HEK293 (cell line): ENCODE measurements around the gene ACAP3.
A peak's percentile ranks its signal among the peaks of the same experiment; 100 is the strongest.

ENCODE experiments used
- CTCF ChIA-PET: fragments of 350-600 bp; formaldehyde crosslinking; extraction: SDS; loops from one replicate; lab custom pipeline; 2021; ENCODE audit warnings: antibody characterized with exemption; lab: Yijun Ruan, JAX
- POLR2A ChIA-PET: fragments of 300-600 bp; formaldehyde crosslinking; extraction: SDS; loops from one replicate; lab custom pipeline; 2020; ENCODE audit warnings: antibody characterized with exemption, inconsistent platforms; lab: Yijun Ruan, JAX
- H3K27ac ChIP-seq: fragments of 200-500 bp; sonication (Bioruptor generic); 2 replicates; pipeline ENCODE4 v1.5.1; 2014; ENCODE audit warnings: low read depth, low read length, control low read depth, inconsistent platforms; ENCODE audit errors: extremely low read depth
- H3K36me3 ChIP-seq, 2 experiments: fragments of 200-500 bp in 1 of 2; sonication (Bioruptor generic) in 1 of 2; 1 replicate in 1 of 2; 2 replicates in 1 of 2; pipeline ENCODE4 v1.5.1; 2014 to 2017; ENCODE audit warnings: inconsistent platforms in 2 of 2, low read length in 2 of 2; ENCODE audit not compliant: control insufficient read depth in 2 of 2, insufficient read depth in 1 of 2
- H3K4me1 ChIP-seq: fragments of 200-500 bp; sonication (Bioruptor generic); 2 replicates; pipeline ENCODE4 v1.5.1; 2014; ENCODE audit warnings: mild to moderate bottlenecking, low read length, inconsistent platforms; ENCODE audit not compliant: control insufficient read depth, insufficient read depth
- H3K4me3 ChIP-seq: 2 replicates; pipeline ENCODE4 v1.5.1; 2011; ENCODE audit warnings: low read depth, mild to moderate bottlenecking, control low read depth, low read length, moderate library complexity
- H3K9me3 ChIP-seq: fragments of 200-500 bp; sonication (Bioruptor generic); 2 replicates; pipeline ENCODE4 v1.5.1; 2014; ENCODE audit warnings: low read depth, low read length, inconsistent platforms; ENCODE audit not compliant: control insufficient read depth, insufficient read depth
- GFI1B ChIP-seq: fragments of 450-650 bp; formaldehyde crosslinking; IDR thresholded peaks from 2 replicates; pipeline ENCODE4 v1.5.1; 2016; ENCODE audit warnings: missing biosample characterization, missing genetic modification characterization
- GLIS2 ChIP-seq: fragments of 450-650 bp; formaldehyde crosslinking; IDR thresholded peaks from 2 replicates; pipeline ENCODE4 v1.5.1; 2016; ENCODE audit warnings: missing biosample characterization, missing genetic modification characterization
- KLF16 ChIP-seq: fragments of 450-650 bp; formaldehyde crosslinking; IDR thresholded peaks from 2 replicates; pipeline ENCODE4 v1.5.1; 2017; ENCODE audit warnings: missing biosample characterization, missing genetic modification characterization
- OSR2 ChIP-seq: fragments of 450-650 bp; formaldehyde crosslinking; IDR thresholded peaks from 2 replicates; pipeline ENCODE4 v1.5.1; 2016; ENCODE audit warnings: missing biosample characterization, missing genetic modification characterization
- YY1 ChIP-seq: fragments of 450-650 bp; formaldehyde crosslinking; IDR thresholded peaks from 2 replicates; pipeline ENCODE4 v1.5.1; 2018; ENCODE audit warnings: missing biosample characterization, missing genetic modification characterization
- ZBTB20 ChIP-seq: fragments of 450-650 bp; formaldehyde crosslinking; IDR thresholded peaks from 2 replicates; pipeline ENCODE4 v1.5.1; 2016; ENCODE audit warnings: missing biosample characterization, missing genetic modification characterization
- ZBTB26 ChIP-seq: fragments of 450-650 bp; formaldehyde crosslinking; optimal IDR thresholded peaks from 2 replicates; pipeline ENCODE3; 2016; ENCODE audit warnings: missing biosample characterization, mild to moderate bottlenecking, missing genetic modification characterization
- ZBTB8A ChIP-seq: fragments of 450-650 bp; formaldehyde crosslinking; IDR thresholded peaks from 2 replicates; pipeline ENCODE4 v1.5.1; 2016; ENCODE audit warnings: missing biosample characterization, missing genetic modification characterization
- ZNF138 ChIP-seq: fragments of 450-650 bp; formaldehyde crosslinking; IDR thresholded peaks from 2 replicates; pipeline ENCODE4 v1.5.1; 2016; ENCODE audit warnings: missing biosample characterization, missing genetic modification characterization, borderline replicate concordance
- ZNF18 ChIP-seq: fragments of 450-650 bp; formaldehyde crosslinking; IDR thresholded peaks from 2 replicates; pipeline ENCODE4 v1.5.1; 2016; ENCODE audit warnings: missing biosample characterization, missing genetic modification characterization
- ZNF266 ChIP-seq: fragments of 450-650 bp; formaldehyde crosslinking; IDR thresholded peaks from 2 replicates; pipeline ENCODE4 v1.5.1; 2016; ENCODE audit warnings: missing biosample characterization, missing genetic modification characterization, low read depth
- ZNF302 ChIP-seq: fragments of 450-650 bp; formaldehyde crosslinking; IDR thresholded peaks from 2 replicates; pipeline ENCODE4 v1.5.1; 2016; ENCODE audit warnings: missing biosample characterization, missing genetic modification characterization, low read depth
- ZNF391 ChIP-seq: fragments of 450-650 bp; formaldehyde crosslinking; IDR thresholded peaks from 2 replicates; pipeline ENCODE4 v1.5.1; 2016; ENCODE audit warnings: low read depth, missing biosample characterization, missing genetic modification characterization, borderline replicate concordance
- ZNF433 ChIP-seq: fragments of 450-650 bp; formaldehyde crosslinking; IDR thresholded peaks from 2 replicates; pipeline ENCODE4 v1.5.1; 2016; ENCODE audit warnings: missing biosample characterization, missing genetic modification characterization, low read depth
- ZNF48 ChIP-seq: fragments of 450-650 bp; formaldehyde crosslinking; IDR thresholded peaks from 2 replicates; pipeline ENCODE4 v1.5.1; 2016; ENCODE audit warnings: missing biosample characterization, missing genetic modification characterization
- ZNF518A ChIP-seq: fragments of 450-650 bp; formaldehyde crosslinking; conservative IDR thresholded peaks from 2 replicates; pipeline ENCODE4 v1.5.1; 2016; ENCODE audit warnings: low read depth, missing biosample characterization, missing genetic modification characterization
- ZNF571 ChIP-seq: fragments of 450-650 bp; formaldehyde crosslinking; IDR thresholded peaks from 2 replicates; pipeline ENCODE4 v1.5.0; 2017; ENCODE audit warnings: missing biosample characterization, missing genetic modification characterization
- ZNF626 ChIP-seq: fragments of 450-650 bp; sonication (Bioruptor Pico); formaldehyde crosslinking; IDR thresholded peaks from 2 replicates; pipeline ENCODE4 v1.5.1; 2018; ENCODE audit warnings: missing biosample characterization, missing genetic modification characterization, inconsistent platforms
- ZNF792 ChIP-seq: fragments of 450-650 bp; formaldehyde crosslinking; IDR thresholded peaks from 2 replicates; pipeline ENCODE4 v1.5.1; 2016; ENCODE audit warnings: missing biosample characterization, missing genetic modification characterization
- ZNF830 ChIP-seq: fragments of 450-650 bp; IDR thresholded peaks from 2 replicates; pipeline ENCODE4 v1.5.0; 2018; ENCODE audit warnings: missing biosample characterization, missing genetic modification characterization, low read depth, mild to moderate bottlenecking, moderate library complexity
- ZNF837 ChIP-seq: fragments of 450-650 bp; formaldehyde crosslinking; IDR thresholded peaks from 2 replicates; pipeline ENCODE4 v1.5.1; 2016; ENCODE audit warnings: missing biosample characterization, missing genetic modification characterization
- ZSCAN23 ChIP-seq: fragments of 450-650 bp; formaldehyde crosslinking; IDR thresholded peaks from 2 replicates; pipeline ENCODE4 v1.5.1; 2016; ENCODE audit warnings: missing biosample characterization, missing genetic modification characterization
- ZSCAN5A ChIP-seq: fragments of 450-650 bp; formaldehyde crosslinking; IDR thresholded peaks from 2 replicates; pipeline ENCODE4 v1.5.1; 2016; ENCODE audit warnings: missing biosample characterization, missing genetic modification characterization
- TF ChIP-seq, protein P1 (sequence below): sonication (generic); formaldehyde crosslinking; IDR thresholded peaks from 2 replicates; pipeline ENCODE4 v1.8.1; 2022; ENCODE audit warnings: mild to moderate bottlenecking, moderate library complexity, missing genetic modification reagents
- TF ChIP-seq, protein P2 (sequence below): fragments of 450-650 bp; formaldehyde crosslinking; IDR thresholded peaks from 2 replicates; pipeline ENCODE4 v1.5.1; 2016; ENCODE audit warnings: missing biosample characterization, missing genetic modification characterization

ACAP3 gene

GRCh38 chr1:1354271-1355247, 46.8 kb upstream of the ACAP3 start:
- POLR2A ChIA-PET, result interaction anchor here (0.6 to 1.0 kb wide), 4 partner anchors 21 to 686 kb away, joined by 3 to 6 read pairs (median 4); partner anchors contain the start of gene AURKAIP1
- Histone ChIP-seq H3K27ac (no peak overlapping the region), H3K4me3 (no peak overlapping the region), H3K9me3 (no peaks in the 10 kb centered on the region), H3K4me1 (peaks cover 7% of the 10 kb centered on the region; the same call in 1 of the 2 replicates), H3K36me3 (no peaks in the 10 kb centered on the region)
- CTCF ChIA-PET, result interaction anchor here (1.1 to 2.7 kb wide), 2 partner anchors 17 to 18 kb away, joined by 3 to 15 read pairs; no protein-coding TSS in a partner anchor
- TF ChIP-seq, protein P1, sequence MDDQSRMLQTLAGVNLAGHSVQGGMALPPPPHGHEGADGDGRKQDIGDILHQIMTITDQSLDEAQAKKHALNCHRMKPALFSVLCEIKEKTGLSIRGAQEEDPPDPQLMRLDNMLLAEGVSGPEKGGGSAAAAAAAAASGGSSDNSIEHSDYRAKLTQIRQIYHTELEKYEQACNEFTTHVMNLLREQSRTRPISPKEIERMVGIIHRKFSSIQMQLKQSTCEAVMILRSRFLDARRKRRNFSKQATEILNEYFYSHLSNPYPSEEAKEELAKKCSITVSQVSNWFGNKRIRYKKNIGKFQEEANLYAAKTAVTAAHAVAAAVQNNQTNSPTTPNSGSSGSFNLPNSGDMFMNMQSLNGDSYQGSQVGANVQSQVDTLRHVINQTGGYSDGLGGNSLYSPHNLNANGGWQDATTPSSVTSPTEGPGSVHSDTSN, result no peak
- TF ChIP-seq ZNF391 (tag by site-specific recombination) (no peak), ZBTB8A (tag by site-specific recombination) (peak; percentile 18), ZNF48 (tag by site-specific recombination) (no peak), ZNF433 (tag by site-specific recombination) (no peak), KLF16 (0 out of 2 replicates have a peak, but pooled peaks have one; percentile 36), ZBTB20 (tag by site-specific recombination) (no peak), GFI1B (tag by site-specific recombination) (no peak), ZNF792 (tag by site-specific recombination) (no peak), ZNF518A (no peak), ZNF302 (tag by site-specific recombination) (no peak), ZNF571 (tag by site-specific recombination) (no peak), ZNF626 (tag by site-specific recombination) (no peak), ZNF18 (tag by site-specific recombination) (no peak), GLIS2 (tag by site-specific recombination) (peak; percentile 45; the same call in 1 of the 2 replicates), ZNF837 (tag by site-specific recombination) (no peak), ZNF830 (tag by site-specific recombination) (no peak), ZBTB26 (peak; percentile 37), ZNF266 (tag by site-specific recombination) (no peak), ZSCAN23 (tag by site-specific recombination) (no peak), OSR2 (no peak), ZSCAN5A (no peak), YY1 (tag by site-specific recombination) (no peak), ZNF138 (tag by site-specific recombination) (no peak)
- TF ChIP-seq, protein P2, sequence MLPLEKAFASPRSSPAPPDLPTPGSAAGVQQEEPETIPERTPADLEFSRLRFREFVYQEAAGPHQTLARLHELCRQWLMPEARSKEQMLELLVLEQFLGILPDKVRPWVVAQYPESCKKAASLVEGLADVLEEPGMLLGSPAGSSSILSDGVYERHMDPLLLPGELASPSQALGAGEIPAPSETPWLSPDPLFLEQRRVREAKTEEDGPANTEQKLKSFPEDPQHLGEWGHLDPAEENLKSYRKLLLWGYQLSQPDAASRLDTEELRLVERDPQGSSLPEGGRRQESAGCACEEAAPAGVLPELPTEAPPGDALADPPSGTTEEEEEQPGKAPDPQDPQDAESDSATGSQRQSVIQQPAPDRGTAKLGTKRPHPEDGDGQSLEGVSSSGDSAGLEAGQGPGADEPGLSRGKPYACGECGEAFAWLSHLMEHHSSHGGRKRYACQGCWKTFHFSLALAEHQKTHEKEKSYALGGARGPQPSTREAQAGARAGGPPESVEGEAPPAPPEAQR, result no peak
